PFSK-1 (cell line): ENCODE results near the gene HELZ.

ENCODE experiments used
- FOXP2 ChIP-seq: optimal IDR thresholded peaks from 2 replicates; pipeline ENCODE3; 2011; ENCODE audit warnings: borderline replicate concordance, control low read depth, inconsistent platforms; ENCODE audit not compliant: insufficient read depth; ENCODE audit errors: extremely low read length, extremely low read depth
- POLR2AphosphoS5 ChIP-seq: IDR thresholded peaks from 2 replicates; pipeline ENCODE4 v1.6.1; 2012; ENCODE audit warnings: low read depth, mild to moderate bottlenecking, control low read depth, low read length, moderate library complexity
- SIN3A ChIP-seq: IDR thresholded peaks from 2 replicates; pipeline ENCODE4 v1.6.1; 2012; ENCODE audit warnings: mild to moderate bottlenecking, low read length, moderate library complexity, borderline replicate concordance; ENCODE audit not compliant: insufficient read depth
- TAF1 ChIP-seq: IDR thresholded peaks from 2 replicates; pipeline ENCODE4 v1.6.1; 2012; ENCODE audit warnings: low read length, control low read depth, borderline replicate concordance; ENCODE audit not compliant: insufficient read depth
- TF ChIP-seq, protein P1 (sequence below), 2 experiments: IDR thresholded peaks; 2 replicates each; pipeline versions ENCODE4 v1.6.1 to v1.8.0; 2011 to 2012; ENCODE audit warnings: low read depth in 2 of 2, low read length in 2 of 2, control low read depth in 1 of 2, inconsistent platforms in 1 of 2, mild to moderate bottlenecking in 1 of 2, moderate library complexity in 1 of 2; ENCODE audit not compliant: insufficient read depth in 1 of 2

The HELZ gene

DNA sequence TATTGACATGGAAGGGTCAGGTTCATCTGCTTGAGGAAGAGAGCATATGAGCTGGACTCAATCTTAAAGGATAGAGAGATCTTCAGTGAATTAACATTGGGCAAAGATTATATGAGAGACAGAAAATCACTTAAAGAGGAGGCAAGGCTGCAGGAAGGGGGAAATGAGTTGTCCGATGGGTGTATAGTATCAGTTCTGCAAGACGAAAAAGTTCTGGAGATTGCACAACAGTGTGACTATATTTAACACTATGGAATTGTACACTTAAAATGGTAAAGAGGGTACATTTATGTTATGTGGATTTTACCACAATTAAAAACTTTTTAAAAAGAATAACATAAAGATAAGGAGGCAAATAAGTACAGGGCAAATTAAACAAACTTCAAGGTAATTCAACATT lies 80.7 kb downstream of the HELZ start:
- TF ChIP-seq FOXP2 (no peak), SIN3A (no peak), POLR2AphosphoS5 (no peak), TAF1 (no peak)
- TF ChIP-seq, protein P1, sequence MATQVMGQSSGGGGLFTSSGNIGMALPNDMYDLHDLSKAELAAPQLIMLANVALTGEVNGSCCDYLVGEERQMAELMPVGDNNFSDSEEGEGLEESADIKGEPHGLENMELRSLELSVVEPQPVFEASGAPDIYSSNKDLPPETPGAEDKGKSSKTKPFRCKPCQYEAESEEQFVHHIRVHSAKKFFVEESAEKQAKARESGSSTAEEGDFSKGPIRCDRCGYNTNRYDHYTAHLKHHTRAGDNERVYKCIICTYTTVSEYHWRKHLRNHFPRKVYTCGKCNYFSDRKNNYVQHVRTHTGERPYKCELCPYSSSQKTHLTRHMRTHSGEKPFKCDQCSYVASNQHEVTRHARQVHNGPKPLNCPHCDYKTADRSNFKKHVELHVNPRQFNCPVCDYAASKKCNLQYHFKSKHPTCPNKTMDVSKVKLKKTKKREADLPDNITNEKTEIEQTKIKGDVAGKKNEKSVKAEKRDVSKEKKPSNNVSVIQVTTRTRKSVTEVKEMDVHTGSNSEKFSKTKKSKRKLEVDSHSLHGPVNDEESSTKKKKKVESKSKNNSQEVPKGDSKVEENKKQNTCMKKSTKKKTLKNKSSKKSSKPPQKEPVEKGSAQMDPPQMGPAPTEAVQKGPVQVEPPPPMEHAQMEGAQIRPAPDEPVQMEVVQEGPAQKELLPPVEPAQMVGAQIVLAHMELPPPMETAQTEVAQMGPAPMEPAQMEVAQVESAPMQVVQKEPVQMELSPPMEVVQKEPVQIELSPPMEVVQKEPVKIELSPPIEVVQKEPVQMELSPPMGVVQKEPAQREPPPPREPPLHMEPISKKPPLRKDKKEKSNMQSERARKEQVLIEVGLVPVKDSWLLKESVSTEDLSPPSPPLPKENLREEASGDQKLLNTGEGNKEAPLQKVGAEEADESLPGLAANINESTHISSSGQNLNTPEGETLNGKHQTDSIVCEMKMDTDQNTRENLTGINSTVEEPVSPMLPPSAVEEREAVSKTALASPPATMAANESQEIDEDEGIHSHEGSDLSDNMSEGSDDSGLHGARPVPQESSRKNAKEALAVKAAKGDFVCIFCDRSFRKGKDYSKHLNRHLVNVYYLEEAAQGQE (IDR thresholded peaks at IDR 0.05; ENCODE audit: insufficient read depth in 1 of 2, low read depth in 2 of 2, low read length in 2 of 2) = no peak

DNA sequence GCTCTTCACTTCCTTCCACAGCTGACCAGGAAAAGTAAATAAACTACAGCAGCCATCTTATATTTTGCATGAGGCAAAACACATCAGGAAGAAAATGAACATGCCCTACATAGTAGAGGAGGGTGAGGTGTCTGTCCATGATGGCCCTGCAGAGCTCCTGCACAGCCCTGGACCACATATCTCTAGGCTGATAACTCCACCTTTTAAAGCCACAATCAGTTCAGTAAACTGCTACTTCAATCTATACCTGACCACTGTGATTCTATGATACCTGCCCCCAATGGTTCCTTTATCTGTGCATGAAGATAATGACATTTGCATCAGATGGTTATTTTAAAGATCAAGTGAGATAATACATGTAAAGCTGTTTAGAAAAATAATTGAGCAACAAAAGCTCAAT lies 82.2 kb downstream of the HELZ start:
- no peak for TF ChIP-seq TAF1
- no peak for TF ChIP-seq SIN3A
- no peak for TF ChIP-seq POLR2AphosphoS5
- TF ChIP-seq, protein P1 (IDR thresholded peaks at IDR 0.05; ENCODE audit: insufficient read depth in 1 of 2, low read depth in 2 of 2, low read length in 2 of 2) = no peak
- TF ChIP-seq FOXP2 = no peak

DNA sequence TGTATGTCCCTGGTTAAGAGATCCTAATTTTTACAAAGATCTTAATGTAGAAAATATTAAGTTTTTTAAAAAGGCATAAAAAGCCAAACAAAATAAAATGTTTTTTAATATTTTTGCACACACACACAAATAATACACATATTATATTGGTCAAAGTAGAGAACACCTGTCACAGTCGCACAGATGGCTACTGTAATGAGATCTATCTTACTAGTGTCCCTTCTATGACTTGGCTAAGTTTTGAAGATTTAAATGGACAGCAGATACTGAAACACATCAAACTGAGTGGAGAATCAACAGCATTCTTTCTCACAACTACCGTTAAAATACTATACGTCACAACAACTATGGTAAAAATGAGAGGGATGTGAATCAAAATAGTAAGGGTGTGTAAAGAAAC lies 83.4 kb downstream of the HELZ start:
- no peak for TF ChIP-seq POLR2AphosphoS5
- no peak for TF ChIP-seq TAF1
- TF ChIP-seq, protein P1 (IDR thresholded peaks at IDR 0.05; ENCODE audit: insufficient read depth in 1 of 2, low read depth in 2 of 2, low read length in 2 of 2) = no peak
- TF ChIP-seq FOXP2 = no peak
- TF ChIP-seq SIN3A = no peak

DNA sequence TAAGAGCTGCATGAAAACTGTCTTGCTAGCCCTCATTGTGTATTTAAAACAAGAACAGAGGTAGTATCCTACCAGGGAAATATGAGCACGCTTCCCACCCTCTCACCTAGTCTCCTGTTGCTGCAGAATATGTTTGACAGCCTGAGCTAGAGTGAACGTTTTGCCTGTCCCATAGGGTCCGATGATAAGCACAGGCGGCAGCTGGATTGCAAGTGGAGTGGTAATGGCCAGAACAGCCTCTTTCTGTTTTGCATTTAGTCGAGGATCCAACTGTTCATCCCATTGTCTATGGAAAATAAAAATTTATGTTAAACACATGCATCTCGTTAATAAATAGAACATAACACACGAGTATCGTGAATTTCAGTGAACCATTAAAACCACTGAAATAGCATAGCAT lies 84.2 kb downstream of the HELZ start:
- TF ChIP-seq, protein P1 (IDR thresholded peaks at IDR 0.05; ENCODE audit: insufficient read depth in 1 of 2, low read depth in 2 of 2, low read length in 2 of 2) = no peak
- TF ChIP-seq SIN3A = no peak
- TF ChIP-seq FOXP2 = no peak
- no peak for TF ChIP-seq TAF1
- TF ChIP-seq POLR2AphosphoS5 = no peak
